ENCODE data around the gene MRPL24.
A peak's percentile ranks its signal among the peaks of the same experiment; 100 is the strongest.
"Not testable (repeated sequence)": the region's sequence is repeated elsewhere in the genome, so short reads cannot be mapped to it uniquely, and the experiment has no call there.

Gene MRPL24

DNA sequence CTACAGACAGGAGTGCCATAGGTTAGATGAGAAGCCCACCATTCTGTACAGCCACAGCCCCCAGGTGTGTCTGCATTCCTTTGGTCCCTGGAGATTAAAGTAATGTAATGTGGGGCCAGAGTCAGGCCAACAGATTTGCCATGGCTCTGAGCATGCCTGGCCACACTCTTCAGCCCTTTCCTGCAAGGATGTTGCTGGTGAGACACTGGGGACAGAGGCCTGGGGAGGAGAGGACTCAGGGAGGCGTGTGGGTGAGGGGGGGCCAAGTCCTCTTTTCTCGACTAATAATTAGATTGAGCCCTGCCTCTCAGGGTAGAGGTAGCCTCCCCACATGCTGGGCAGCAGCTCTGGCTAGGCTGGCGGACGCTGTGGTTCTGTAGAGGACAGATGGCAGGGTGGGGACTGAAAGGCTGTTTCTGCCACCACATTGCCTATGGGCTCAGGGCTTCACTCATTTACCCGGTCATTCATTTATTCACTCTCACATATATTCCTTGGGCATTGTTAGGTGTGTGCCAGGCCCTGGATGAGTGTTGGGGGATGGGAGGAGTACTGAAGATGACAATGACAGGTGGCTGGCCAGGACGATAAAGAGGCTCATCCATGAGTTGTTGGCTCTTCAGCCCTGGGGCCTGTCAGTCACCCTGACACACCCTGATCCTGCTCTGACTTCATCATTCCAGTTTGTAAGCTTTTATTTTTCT lies 19.4 kb upstream of the MRPL24 start:
- no peak for DNase-seq (ENCODE audit: low spot score)

DNA sequence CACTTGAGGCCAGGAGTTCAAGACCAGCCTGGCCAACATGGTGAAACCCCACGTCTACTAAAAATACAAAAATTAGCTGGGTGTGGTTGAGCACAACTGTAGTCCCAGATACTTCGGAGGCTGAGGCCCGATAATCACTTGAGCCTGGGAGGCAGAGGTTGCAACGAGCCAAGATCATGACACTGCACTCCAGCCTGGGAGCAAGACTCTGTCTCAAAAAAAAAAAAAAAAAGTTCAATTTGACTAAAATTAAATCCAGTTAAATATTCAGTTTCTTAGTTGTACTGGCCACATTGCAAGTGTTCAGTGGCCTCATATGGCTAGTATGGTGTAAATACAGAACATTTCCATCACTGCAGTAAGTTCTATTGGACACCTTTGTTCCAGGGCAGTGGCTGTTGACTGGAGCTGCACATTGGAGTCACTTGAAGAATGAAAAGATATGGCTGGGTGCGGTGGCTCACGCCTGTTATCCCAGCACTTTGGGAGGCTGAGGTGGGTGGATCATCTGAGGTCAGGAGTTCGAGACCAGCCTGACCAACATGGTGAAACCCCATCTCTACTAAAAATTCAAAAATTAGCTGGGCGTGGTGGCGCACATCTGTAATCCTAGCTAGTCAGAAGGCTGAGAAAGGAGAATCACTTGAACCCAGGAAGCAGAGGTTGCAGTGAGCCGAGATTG lies 16.8 kb upstream of the MRPL24 start:
- DNase-seq (ENCODE audit: low spot score): not testable (repeated sequence)

DNA sequence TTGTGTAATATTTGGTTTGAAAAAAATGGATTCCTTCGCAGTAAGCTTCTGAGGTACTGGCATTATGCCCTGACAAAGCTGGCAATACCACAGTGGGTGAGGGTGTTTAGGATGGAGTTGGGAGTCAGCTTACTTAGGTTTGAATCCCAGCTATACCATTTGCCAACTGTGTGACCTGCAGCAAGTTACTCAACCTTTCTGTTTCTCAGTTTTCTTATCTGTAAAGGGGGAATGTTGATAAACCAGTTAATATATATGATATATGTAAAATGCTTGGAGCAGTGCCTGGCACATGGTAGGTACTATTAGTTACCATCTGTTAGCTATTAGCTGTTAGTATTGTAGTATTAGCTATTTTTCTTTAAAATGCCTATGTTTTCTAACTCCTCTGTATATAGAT lies 15.5 kb upstream of the MRPL24 start:
- DNase-seq (ENCODE audit: low spot score): no peak

DNA sequence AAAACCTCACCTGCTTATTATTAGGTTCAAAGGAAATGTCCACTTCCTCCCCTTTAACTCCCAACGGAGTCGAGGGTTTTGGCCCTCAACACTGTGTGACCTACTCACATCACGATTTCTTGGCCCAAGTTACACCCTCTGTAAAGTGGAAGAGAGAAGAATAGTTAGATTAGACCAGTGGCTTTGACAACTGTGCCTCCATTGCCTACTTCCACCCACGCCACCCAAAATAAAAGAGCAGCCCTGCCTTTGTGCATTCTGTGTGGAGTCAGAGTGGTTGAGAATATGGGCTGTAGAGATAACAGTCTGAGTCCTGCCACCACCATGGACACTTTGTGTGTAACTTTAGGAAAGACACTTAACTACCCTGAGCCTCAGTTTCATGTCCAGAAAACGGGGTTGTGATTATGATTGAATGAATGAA lies 14.7 kb upstream of the MRPL24 start:
- no peak for DNase-seq (ENCODE audit: low spot score)

DNA sequence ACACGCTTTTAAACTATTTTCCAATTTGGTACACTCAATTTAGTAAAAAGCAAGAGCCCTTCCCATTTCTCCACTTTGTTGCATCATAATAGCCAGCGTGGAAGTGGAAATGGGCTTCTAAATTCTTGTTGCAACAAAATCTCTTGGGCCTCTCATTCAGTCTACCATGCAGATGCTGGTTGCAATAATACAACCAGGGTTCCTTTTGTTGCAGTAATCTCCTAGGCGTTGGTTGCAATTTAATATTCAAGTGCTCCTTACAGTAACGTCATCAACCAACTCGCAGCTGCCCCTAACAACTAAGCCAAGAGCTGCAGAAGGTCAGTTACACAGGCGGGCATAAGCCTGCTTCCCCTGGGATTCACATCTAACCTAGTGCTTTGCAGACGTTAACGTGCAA lies 13.3 kb upstream of the MRPL24 start:
- no peak for DNase-seq (ENCODE audit: low spot score)

DNA sequence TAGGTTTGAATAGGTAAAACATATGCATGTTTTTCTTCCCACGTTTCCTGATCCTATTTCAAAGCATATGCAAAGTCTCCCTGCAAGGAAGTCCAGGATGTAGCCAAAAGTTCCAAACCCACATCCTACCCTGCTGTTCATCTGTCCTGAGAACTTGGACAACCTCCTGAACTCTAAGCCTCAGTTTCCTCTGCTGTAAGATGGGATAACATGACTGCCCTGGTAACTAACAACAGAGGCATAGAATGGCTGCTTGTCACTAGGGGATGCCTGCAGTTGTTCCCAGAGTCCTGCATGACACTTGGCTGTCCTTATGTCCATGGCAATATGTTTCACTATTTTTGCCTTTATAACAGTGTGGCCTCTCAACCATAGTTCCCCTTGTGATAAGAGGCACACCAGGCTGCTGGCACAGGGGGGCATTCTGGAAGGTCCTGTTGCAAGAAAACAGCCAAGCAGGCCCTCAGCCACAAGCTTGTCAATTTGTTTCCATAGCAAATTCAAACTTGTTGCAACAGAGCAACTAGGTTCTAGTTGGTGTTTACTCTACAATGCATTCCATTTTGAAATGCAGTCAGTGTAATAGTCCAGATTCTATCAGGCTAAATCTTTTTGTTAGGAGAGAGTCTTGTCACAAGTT lies 12.1 kb upstream of the MRPL24 start:
- no peak for DNase-seq (ENCODE audit: low spot score)

DNA sequence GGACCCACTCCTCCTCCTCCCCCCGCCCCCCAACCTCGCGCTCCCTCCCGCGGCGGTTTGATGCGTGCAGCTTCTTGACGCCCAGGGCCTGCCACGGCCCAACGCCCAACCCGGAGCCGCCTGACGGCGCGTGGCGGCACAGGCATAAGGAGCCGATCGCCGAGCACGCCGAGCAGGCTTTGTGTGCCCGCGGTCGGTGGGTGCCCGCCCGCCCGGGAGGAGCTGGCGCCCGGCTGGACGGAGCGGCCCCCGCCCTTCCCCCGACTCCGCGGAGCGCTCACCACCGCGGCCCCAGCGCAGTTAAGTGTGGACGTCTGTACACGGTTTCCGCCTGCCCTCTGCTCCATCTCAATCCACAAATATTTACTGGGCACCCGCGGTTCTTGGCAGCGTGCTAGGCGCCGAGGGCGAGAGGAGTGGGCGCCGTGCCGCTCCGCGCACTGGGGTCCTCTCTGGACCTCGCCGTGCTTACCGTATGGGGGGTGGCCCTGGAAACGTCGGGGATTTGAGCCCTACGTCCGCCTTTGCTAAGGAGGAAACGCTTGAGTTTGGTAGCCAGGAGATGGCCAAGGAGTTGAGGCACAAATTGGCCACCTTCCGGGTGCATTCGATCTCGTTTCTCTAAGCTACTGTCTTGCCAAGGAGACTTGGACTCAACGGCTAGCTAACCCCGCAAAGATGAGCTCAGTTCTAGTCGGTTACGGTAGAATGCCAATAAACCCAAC lies 11.0 kb upstream of the MRPL24 start:
- peak; percentile 96 for DNase-seq (ENCODE audit: low spot score)

DNA sequence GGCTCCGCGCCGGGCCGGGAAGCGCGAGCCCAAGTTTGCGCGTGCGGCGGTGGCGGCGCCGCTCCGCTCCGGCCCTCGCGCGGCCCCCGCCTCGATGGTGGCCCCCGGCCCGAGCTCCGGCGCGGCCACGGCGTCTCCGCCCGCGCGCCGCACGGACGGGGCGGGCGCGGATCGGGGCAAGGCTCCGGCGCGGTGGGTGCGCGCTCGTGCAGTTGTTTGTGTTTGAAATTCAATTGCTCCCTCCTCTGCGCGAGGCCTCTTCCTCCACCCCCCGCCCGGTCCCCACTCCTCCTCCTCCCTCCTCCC lies 10.5 kb upstream of the MRPL24 start, which contains the start of gene HDGF:
Gene HDGF, minus strand, starts transcription at position 225 of the 306 bp plus-strand sequence. CDS start 246 bp downstream, outside the sequence.
- DNase-seq (ENCODE audit: low spot score): no peak

DNA sequence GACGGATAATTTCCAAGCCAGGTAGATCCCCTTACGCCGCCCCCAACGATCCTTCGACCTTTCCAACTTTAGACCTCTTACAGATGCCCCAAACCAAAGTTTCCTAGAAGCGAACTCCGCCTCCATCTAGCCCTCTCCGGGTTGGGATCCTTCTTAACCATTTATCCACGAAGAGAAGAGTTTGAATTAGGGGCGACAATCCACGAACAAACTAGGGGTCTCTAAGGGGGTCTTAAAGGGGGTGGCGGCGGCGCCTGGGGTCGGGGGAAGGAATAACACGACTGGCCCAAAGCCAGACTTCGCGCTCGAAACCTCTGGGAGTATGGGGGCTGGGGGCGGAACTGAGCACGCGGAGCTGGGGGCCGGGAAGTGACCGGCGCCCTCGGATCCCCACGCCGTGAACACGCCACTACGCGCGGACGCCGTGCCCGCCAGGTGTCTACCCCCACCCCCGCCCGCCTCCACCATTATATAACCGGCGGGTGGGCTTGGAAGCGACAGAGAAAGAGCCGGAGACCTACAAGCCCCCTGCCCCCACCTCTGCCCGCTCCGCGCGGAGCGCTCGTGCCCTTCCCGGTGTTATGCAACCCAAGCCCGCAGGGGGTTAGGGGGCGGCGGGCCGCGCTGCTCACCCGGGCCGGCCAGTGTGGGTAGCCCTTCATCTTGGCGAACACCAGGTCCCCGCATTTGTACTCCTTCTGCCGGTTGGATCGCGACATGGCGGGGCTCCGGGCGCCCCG lies 10.0 kb upstream of the MRPL24 start:
- DNase-seq (ENCODE audit: low spot score): no peak

DNA sequence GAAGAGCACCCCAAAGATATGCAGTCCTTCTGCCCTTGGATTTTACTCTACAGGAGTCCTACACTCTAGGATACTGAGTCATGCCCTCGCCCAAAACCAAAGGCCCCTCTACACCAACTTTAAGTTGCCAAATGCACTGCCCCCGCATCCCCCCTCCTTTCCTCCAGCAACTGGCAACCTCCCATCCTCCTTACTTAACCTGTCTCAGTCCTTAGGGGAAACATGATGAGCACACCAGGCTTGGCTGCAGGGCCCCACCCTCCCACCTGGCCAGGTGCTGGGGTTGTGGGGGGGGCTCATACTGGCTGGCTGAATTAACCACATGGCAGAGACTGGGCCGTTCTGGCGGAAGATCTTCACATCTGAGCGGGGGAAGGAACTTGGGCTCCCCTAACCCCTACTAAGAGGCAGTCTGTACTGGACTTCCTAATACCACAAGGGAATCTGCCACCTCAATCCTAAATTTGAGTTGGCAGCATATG lies 9.3 kb upstream of the MRPL24 start:
- DNase-seq (ENCODE audit: low spot score): no peak

DNA sequence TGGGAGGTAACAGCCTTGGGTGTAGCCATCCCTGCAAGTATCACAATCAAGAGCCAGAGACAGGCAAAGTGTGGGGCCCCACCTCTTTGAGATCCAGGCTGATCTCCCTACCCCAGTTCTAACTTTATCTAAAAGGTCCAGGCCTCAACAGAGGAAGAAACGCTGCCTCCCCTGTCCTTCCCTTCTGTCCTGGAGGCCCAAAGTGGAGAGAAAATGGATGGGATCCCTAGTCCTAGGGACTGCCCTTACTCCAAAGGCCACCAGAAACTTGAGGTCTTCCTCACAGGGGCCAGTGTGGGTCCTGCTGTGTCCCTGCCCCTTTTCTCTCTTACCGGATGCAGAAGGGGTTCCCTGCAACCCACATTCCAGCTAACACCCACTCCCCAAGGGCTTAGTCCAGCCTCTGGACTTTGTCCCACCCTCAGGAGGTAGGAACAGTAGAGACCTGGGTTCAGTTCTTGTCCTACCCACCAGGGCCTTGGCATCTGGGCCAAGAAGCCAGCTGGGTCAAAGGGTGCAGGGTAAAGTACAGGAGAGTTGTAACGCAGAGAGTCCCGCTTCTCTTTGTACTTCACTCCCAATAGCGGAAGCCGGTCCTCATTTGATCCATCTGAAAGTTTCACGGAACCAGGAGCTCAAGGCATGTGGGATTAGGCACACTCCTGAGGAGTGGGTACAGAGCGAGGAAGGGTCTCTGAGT lies 8.7 kb upstream of the MRPL24 start:
- DNase-seq (ENCODE audit: low spot score): no peak

DNA sequence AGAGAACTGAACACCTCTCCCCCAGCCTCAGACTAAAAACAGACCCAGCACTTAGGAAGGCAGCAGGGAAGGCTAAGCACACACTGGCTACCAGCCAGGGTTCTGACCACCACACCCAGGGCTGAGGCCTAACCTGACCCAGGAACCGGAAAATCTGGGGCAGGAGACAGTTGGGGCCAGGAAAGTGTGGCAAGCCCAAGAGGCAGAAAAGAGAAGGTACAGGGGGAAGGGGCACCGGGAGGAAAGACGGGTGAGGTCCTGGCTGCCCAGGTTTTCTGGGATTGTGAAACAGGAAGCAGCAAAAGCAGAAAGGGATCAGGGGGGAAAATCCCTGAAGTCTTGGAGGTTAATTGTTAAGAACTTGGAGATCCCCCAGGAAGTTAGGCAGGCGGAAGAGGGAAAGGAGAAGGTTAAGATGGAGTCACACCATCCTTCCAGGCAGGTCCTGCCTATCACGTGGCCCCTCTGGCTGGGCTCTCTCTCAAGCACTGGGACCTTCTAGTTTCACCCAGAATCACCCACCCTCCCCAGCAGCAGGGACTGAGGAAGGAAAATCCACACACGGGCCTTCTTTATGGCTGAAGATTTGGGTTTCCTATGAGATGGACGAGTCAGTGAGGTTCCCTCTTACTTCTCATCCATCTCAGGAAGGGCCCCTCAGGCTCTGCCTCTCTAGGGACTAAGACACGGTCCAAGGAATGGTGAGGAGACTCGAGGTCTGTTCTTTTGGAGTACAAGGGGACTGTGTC lies 8.0 kb upstream of the MRPL24 start:
- no peak for DNase-seq (ENCODE audit: low spot score)

DNA sequence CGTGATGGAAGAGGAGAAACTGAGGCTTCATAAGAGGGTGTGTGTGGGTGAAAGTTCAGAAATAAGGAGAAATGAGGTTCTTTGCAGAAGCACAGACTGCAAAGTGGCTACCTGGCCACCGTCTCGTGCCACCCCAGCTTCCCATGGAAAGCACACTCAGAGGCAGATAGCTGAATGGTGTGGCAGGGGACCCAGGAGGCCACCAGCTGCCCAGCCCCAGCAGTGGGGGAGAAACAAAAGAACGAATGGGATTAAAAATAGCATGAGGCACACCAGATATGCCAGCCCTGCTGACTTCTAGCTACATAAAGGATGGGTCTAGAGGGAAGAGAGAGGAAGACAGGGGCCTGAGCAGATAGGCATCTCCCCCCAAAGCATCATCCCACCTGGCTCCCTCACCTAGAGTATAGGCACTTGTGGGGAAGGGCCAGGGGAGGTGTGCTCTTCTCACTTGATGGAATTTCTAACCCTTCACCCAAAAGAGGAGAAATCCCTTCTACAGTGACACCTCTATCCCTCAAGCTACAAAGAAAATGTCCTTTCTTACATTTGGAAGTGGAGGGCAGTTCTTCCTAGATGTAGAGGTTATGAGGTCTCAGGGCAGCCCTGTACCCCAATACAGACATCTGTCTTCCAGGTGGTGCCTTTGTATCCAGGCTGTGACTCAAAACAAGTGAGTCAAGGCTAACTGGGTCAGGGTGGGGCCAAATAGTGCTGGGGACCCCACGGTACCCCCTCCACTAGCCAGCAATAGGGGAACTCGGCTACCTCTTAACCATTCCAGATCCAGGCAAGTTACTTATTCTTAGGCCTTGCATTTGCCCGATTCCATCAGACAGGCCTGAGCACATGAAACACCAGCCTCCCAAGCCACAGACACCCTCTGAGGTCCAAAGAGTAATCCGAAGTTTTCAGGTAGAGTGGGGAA lies 7.1 kb upstream of the MRPL24 start:
- DNase-seq (ENCODE audit: low spot score): no peak

DNA sequence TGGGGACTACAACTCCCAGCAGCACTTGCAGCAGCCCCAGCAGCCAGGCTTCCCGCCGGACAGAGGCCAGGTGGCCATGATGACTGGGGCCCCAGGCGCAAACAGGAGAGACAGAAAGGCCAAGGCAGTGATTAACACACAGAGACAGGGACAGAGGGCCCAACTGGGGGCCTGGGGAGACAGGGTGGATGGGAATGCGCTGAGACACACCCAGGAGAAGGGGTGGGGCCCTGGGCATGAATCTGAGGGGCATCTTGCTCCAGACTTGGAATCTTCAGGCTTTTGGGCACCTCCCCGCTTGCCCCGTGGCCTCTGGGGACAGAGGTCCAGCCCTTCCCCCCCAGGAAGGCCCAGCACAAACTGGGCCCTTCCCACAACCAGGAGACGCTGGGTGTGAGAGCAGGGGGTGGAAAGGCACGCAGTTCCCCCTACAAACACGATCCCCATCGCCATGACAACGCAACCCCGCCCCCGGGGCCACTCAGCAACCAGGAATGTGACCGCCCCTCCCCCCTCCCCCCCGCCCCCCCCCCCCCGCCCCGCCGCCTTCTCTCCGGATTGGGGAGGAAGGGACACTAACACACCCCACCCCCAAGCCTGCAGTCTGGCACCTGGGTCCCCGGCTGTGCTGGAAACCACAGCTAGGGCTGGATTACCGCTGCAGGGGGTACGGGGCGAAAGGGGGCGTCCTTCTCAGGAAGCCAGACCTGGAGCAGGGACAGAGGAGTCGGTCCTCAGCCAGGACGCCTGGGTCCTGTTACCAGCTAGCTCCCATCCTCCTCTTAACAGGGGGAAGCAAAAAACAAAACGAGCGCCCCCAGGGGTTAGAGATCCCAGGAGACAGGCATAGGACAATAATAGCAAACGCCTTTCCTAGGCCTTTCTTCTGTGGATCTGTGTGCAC lies 6.1 kb upstream of the MRPL24 start:
- DNase-seq (ENCODE audit: low spot score): peak; percentile 94

DNA sequence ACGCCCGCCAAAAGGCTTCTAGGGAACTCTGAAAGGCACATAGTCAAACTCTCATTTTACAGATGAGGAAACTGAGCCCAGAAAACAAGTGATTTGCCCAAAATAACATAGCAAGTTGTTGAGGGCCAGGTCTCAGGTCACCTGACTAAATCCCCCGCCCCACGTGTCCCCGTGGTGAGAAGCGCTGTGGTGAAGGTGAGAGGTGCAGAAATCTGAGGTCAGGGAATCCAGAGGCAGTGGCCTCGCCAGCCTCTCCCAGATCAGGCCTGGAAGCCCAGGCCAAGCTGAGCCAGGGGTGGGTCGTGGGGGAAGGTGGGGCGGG lies 5.5 kb upstream of the MRPL24 start:
- no peak for DNase-seq (ENCODE audit: low spot score)

DNA sequence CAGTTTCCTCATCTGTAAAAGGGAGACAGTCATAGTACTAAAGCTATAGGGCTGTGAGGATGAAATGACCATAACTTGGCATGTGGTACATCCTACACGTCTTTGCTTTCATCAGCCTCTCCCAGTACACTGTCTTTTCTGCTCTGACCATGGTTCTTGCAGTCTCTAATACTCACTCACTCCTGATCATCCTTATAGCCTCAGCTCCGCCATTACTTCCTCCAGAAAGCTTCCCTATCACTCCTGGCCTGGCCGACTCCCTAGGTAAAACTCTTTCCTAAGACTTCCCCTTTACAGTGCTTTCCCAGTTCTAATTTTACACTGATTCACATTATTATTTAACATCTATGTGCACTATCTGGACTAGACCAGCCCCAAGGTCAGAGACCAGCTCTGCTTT lies 5.0 kb upstream of the MRPL24 start:
- DNase-seq (ENCODE audit: low spot score): no peak

DNA sequence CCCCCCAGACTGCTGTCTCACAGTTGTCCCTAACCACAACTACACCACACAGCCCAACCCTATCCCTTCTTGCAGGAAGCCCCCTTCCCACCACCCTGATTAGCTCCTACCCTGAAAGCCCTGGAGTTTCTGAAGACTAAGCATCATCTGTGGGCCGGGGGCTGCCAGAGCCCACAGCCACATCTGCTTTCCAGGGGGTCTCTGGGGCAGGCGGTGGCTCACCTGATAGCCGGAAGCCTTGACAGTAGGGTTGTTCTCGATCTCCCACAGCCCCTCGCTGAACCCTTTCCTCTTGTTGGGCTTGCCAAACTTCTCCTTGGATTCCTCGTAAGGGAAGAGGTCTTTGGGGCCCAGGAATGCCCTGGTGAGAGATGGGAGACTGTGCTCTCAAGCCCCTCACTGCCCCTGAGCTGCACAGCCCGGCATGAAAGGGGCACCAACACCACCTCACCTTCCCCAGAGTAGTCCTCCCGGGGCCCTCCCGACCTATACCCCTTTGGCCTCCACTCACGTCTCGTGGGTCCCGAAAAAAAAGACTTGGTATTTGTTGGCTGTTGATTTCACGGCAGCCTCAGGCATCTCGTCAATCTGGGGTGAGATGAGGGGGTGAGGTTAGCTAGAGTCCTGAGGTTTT lies 4.0 kb upstream of the MRPL24 start:
- DNase-seq (ENCODE audit: low spot score): no peak

DNA sequence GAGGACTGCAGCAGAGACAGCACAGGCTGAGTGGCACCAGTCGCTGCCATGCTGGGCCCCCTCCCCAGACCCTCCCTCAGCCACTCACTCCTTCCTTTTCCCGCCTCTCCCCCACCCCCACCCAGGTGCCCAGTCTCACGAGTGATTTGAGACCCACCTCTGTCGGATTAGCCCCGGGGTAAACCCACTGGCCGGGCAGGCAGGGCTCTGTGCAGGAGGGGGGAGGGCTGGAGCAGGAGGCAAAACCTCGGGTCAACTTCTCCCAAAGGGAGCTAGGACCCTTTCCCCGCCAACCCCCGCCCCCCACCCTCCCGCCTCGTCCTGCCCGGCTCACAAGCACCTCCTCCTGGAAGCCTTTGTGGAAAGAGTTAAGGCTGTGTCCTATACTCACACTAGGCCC lies 3.5 kb upstream of the MRPL24 start:
- DNase-seq (ENCODE audit: low spot score): no peak

Data from SK-N-DZ (cell line).